BE2C (cell line): ENCODE data around the gene ATF4.

Experiments used
- DNase-seq: peaks from one replicate; pipeline ENCODE4 v3.0.0-alpha.2; 2020
- H3K27me3 ChIP-seq: fragments of 250-450 bp; sonication (Bioruptor Pico); 2 replicates; pipeline ENCODE4 v1.5.1; 2020; ENCODE audit warnings: mild to moderate bottlenecking
- H3K36me3 ChIP-seq: fragments of 250-450 bp; sonication (Bioruptor Pico); 2 replicates; pipeline ENCODE4 v1.5.1; 2020; ENCODE audit warnings: mild to moderate bottlenecking
- H3K4me1 ChIP-seq: fragments of 250-450 bp; sonication (Bioruptor Pico); 2 replicates; pipeline ENCODE4 v1.5.1; 2020
- H3K4me3 ChIP-seq: 2 replicates; pipeline ENCODE4 v1.5.1; 2011; ENCODE audit warnings: low read depth, low read length
- H3K9me3 ChIP-seq: fragments of 250-450 bp; sonication (Bioruptor Pico); 2 replicates; pipeline ENCODE4 v1.5.1; 2020
- CTCF ChIP-seq: IDR thresholded peaks from 2 replicates; pipeline ENCODE4 v1.5.1; 2012; ENCODE audit warnings: mild to moderate bottlenecking, low read depth, low read length

The ATF4 gene

GRCh38 chr22:39558950-39559349, 38.6 kb downstream of the ATF4 start:
- Histone ChIP-seq H3K4me1 (no peaks in the 10 kb centered on the region), H3K36me3 (no peaks in the 10 kb centered on the region), H3K27me3 (peaks cover 24% of the 10 kb centered on the region), H3K9me3 (no peaks in the 10 kb centered on the region; the same call in 1 of the 2 replicates), H3K4me3 (no peak overlapping the region)
- DNase-seq, result no peak
- no peak for TF ChIP-seq CTCF

- Histone ChIP-seq H3K4me3 (no peak overlapping the region), H3K27me3 (peaks cover 24% of the 10 kb centered on the region), H3K4me1 (no peaks in the 10 kb centered on the region), H3K36me3 (no peaks in the 10 kb centered on the region), H3K9me3 (no peaks in the 10 kb centered on the region; the same call in 1 of the 2 replicates)
- TF ChIP-seq CTCF, result peak; percentile 68
- DNase-seq, result peak; percentile 42
Measured at GRCh38 chr22:39559456-39560105, 39.2 kb downstream of the ATF4 start.

GRCh38 chr22:39560127-39560526, 39.8 kb downstream of the ATF4 start:
- Histone ChIP-seq H3K27me3 (peaks cover 24% of the 10 kb centered on the region), H3K4me1 (no peaks in the 10 kb centered on the region), H3K36me3 (no peaks in the 10 kb centered on the region), H3K9me3 (no peaks in the 10 kb centered on the region; the same call in 1 of the 2 replicates), H3K4me3 (no peak overlapping the region)
- DNase-seq, result no peak
- no peak for TF ChIP-seq CTCF

- no peak for DNase-seq
- Histone ChIP-seq H3K4me1 (no peaks in the 10 kb centered on the region), H3K36me3 (no peaks in the 10 kb centered on the region), H3K27me3 (peaks cover 4% of the 10 kb centered on the region; the same call in 1 of the 2 replicates), H3K4me3 (no peak overlapping the region), H3K9me3 (no peaks in the 10 kb centered on the region; the same call in 1 of the 2 replicates)
- no peak for TF ChIP-seq CTCF
Measured at GRCh38 chr22:39562839-39563489, 42.6 kb downstream of the ATF4 start.

GRCh38 chr22:39563571-39564428, 43.4 kb downstream of the ATF4 start:
- no peak for TF ChIP-seq CTCF
- Histone ChIP-seq H3K4me3 (no peak overlapping the region), H3K36me3 (no peaks in the 10 kb centered on the region), H3K9me3 (no peaks in the 10 kb centered on the region; the same call in 1 of the 2 replicates), H3K27me3 (no peaks in the 10 kb centered on the region), H3K4me1 (no peaks in the 10 kb centered on the region)
- no peak for DNase-seq
